K562 (cell line): ENCODE measurements around the gene MBD3L4. TPM values are rescaled to one million over a fixed set of nuclear protein-coding genes. Genes with fewer than 3 reads are reported as not detected.

Source experiments
- ADNP ChIP-seq: fragments of 200-800 bp; sonication (Bioruptor generic); IDR thresholded peaks from 2 replicates; pipeline ENCODE4 v1.6.1; 2016; ENCODE audit warnings: missing genetic modification characterization, missing compliant biosample characterization
- ASH1L ChIP-seq: fragments of 450-650 bp; IDR thresholded peaks from 2 replicates; pipeline ENCODE4 v1.6.1; 2018; ENCODE audit warnings: borderline replicate concordance, mild to moderate bottlenecking, low read depth; ENCODE audit not compliant: partially characterized antibody
- CBFA2T3 ChIP-seq: fragments of 450-650 bp; IDR thresholded peaks from 2 replicates; pipeline ENCODE4 v1.6.1; 2017
- EP300 ChIP-seq: IDR thresholded peaks from 2 replicates; pipeline ENCODE4 v1.6.1; 2012; ENCODE audit warnings: low read length, improper control_type of control experiment
- ETV1 ChIP-seq: fragments of 450-650 bp; conservative IDR thresholded peaks from 2 replicates; pipeline ENCODE4 v1.6.1; 2016; ENCODE audit warnings: missing genetic modification characterization, control low read depth, low read depth, missing compliant biosample characterization
- FOXP1 ChIP-seq: sonication (generic); formaldehyde crosslinking; IDR thresholded peaks from 2 replicates; pipeline ENCODE4 v1.8.0; 2022; ENCODE audit warnings: mild to moderate bottlenecking, missing genetic modification reagents
- HEY1 ChIP-seq: fragments of 250-450 bp; sonication (Bioruptor Pico); IDR thresholded peaks from 2 replicates; pipeline ENCODE4 v1.5.0; 2020; ENCODE audit warnings: mild to moderate bottlenecking, moderate library complexity, borderline replicate concordance
- HNRNPH1 ChIP-seq: fragments of 200-400 bp; formaldehyde crosslinking; optimal IDR thresholded peaks from 2 replicates; pipeline ENCODE3; 2017; ENCODE audit warnings: low read depth, mild to moderate bottlenecking, low read length, moderate library complexity
- MYC ChIP-seq, 2 experiments: fragments of 250-450 bp in 1 of 2; sonication (Bioruptor Pico) in 1 of 2; IDR thresholded peaks; 2 replicates each; pipeline versions ENCODE4 v1.5.1 to v1.6.1; 2012 to 2021; ENCODE audit warnings: low read depth in 2 of 2, borderline replicate concordance in 1 of 2, improper control_type of control experiment in 1 of 2, low read length in 1 of 2, mild to moderate bottlenecking in 1 of 2, moderate library complexity in 1 of 2
- ZNF778 ChIP-seq: fragments of 450-650 bp; formaldehyde crosslinking; IDR thresholded peaks from 2 replicates; pipeline ENCODE4 v1.4.0; 2020; ENCODE audit warnings: mild to moderate bottlenecking, moderate library complexity
- polyA plus RNA-seq, 8 experiments: library from polyadenylated mRNA; depleted of rRNA in 4 of 8; stranded (reverse) in 5 of 8; unstranded in 3 of 8; fragments of >200 nt; fragmentation: Nextera tagmentation in 2 of 8; fragmentation: Illumina TruSeq in 1 of 8; extraction: Ambion mirVana in 2 of 8; extraction: Trizol in 1 of 8; gene quantifications; 2 replicates each; pipeline versions ENCODE4 v1.2.1 to v1.2.3, GENCODE V29; 2011 to 2014; ENCODE audit warnings: inconsistent platforms in 1 of 8, missing spikeins in 1 of 8
- total RNA-seq, 7 experiments: library from RNA; depleted of rRNA in 6 of 7; stranded (reverse); fragments of >200 nt in 6 of 7; fragmentation: Illumina TruSeq in 2 of 7; extraction: Trizol in 2 of 7; gene quantifications; 2 replicates each; pipeline versions ENCODE4 v1.2.1 to v1.2.3, GENCODE V29; 2011 to 2021; ENCODE audit warnings: low replicate concordance in 1 of 7
- TF ChIP-seq, protein P1 (sequence below): fragments of 450-650 bp; formaldehyde crosslinking; IDR thresholded peaks from 2 replicates; pipeline ENCODE4 v1.4.0; 2020; ENCODE audit warnings: mild to moderate bottlenecking, moderate library complexity
- TF ChIP-seq, protein P2 (sequence below): fragments of 450-650 bp; IDR thresholded peaks from 2 replicates; pipeline ENCODE4 v1.6.1; 2016; ENCODE audit warnings: low read depth, mild to moderate bottlenecking, moderate library complexity
- TF ChIP-seq, protein P3 (sequence below): sonication (generic); formaldehyde crosslinking; IDR thresholded peaks from 2 replicates; pipeline ENCODE4 v1.5.0; 2020; ENCODE audit warnings: missing genetic modification reagents
- TF ChIP-seq, protein P4 (sequence below): fragments of 450-650 bp; IDR thresholded peaks from 2 replicates; pipeline ENCODE4 v1.6.1; 2017; ENCODE audit warnings: antibody characterized with exemption
- TF ChIP-seq, protein P5 (sequence below): IDR thresholded peaks from 2 replicates; pipeline ENCODE4 v1.6.1; 2012; ENCODE audit warnings: low read depth, low read length, improper control_type of control experiment, borderline replicate concordance
- TF ChIP-seq, protein P6 (sequence below): fragments of 450-650 bp; IDR thresholded peaks from 2 replicates; pipeline ENCODE4 v1.6.1; 2016; ENCODE audit warnings: missing biosample characterization, missing genetic modification characterization
- TF ChIP-seq, protein P7 (sequence below): IDR thresholded peaks from 2 replicates; pipeline ENCODE4 v1.6.1; 2016; ENCODE audit warnings: missing genetic modification characterization, missing compliant biosample characterization

The MBD3L4 gene
- total and polyA plus RNA-seq, 9 of the 15 experiments (the other 6 are each of a cell fraction or from before 2014, with no cell fraction given): not detected

DNA sequence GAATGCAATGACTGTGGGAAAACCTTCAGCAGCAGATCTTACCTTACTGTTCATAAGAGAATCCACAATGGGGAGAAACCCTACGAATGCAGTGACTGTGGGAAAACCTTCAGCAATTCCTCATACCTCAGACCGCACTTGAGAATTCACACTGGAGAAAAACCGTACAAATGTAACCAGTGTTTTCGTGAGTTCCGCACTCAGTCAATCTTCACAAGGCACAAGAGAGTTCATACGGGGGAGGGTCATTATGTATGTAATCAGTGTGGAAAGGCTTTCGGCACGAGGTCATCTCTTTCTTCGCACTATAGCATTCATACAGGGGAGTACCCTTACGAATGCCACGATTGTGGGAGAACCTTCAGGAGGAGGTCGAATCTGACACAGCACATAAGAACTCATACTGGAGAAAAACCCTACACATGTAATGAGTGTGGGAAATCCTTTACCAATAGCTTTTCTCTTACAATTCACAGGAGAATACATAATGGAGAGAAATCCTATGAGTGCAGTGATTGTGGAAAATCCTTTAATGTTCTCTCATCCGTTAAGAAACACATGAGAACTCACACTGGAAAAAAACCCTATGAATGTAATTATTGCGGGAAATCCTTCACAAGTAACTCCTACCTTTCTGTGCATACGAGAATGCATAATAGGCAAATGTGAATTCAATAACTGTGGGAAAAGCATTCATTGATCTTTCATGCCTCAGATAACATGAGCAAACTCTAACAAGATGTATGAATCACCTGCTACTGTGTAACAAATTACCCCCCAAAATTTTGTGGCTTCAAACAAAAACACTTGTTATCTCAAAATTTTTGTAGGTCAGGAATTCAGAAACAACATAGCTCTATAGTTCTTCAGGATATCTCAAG lies 43.3 kb upstream of the MBD3L4 start (continued):
- TF ChIP-seq, protein P1, sequence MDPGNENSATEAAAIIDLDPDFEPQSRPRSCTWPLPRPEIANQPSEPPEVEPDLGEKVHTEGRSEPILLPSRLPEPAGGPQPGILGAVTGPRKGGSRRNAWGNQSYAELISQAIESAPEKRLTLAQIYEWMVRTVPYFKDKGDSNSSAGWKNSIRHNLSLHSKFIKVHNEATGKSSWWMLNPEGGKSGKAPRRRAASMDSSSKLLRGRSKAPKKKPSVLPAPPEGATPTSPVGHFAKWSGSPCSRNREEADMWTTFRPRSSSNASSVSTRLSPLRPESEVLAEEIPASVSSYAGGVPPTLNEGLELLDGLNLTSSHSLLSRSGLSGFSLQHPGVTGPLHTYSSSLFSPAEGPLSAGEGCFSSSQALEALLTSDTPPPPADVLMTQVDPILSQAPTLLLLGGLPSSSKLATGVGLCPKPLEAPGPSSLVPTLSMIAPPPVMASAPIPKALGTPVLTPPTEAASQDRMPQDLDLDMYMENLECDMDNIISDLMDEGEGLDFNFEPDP (CRISPR knock-in tag): no peak
- TF ChIP-seq ADNP (tag) (no peak), HNRNPH1 (no peak), ETV1 (tag) (no peak), EP300 (no peak), ZNF778 (CRISPR knock-in tag) (no peak), HEY1 (CRISPR knock-in tag) (no peak), ASH1L (no peak), MYC (IDR thresholded peaks at IDR 0.05; ENCODE audit: low read depth, low read length) (no peak), MYC (CRISPR knock-in tag; IDR thresholded peaks at IDR 0.05; ENCODE audit: borderline replicate concordance, low read depth) (no peak), FOXP1 (CRISPR knock-in tag) (no peak), CBFA2T3 (no peak)
- TF ChIP-seq, protein P2, sequence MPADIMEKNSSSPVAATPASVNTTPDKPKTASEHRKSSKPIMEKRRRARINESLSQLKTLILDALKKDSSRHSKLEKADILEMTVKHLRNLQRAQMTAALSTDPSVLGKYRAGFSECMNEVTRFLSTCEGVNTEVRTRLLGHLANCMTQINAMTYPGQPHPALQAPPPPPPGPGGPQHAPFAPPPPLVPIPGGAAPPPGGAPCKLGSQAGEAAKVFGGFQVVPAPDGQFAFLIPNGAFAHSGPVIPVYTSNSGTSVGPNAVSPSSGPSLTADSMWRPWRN: no peak
- TF ChIP-seq, protein P3, sequence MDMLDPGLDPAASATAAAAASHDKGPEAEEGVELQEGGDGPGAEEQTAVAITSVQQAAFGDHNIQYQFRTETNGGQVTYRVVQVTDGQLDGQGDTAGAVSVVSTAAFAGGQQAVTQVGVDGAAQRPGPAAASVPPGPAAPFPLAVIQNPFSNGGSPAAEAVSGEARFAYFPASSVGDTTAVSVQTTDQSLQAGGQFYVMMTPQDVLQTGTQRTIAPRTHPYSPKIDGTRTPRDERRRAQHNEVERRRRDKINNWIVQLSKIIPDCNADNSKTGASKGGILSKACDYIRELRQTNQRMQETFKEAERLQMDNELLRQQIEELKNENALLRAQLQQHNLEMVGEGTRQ: no peak
- TF ChIP-seq, protein P4, sequence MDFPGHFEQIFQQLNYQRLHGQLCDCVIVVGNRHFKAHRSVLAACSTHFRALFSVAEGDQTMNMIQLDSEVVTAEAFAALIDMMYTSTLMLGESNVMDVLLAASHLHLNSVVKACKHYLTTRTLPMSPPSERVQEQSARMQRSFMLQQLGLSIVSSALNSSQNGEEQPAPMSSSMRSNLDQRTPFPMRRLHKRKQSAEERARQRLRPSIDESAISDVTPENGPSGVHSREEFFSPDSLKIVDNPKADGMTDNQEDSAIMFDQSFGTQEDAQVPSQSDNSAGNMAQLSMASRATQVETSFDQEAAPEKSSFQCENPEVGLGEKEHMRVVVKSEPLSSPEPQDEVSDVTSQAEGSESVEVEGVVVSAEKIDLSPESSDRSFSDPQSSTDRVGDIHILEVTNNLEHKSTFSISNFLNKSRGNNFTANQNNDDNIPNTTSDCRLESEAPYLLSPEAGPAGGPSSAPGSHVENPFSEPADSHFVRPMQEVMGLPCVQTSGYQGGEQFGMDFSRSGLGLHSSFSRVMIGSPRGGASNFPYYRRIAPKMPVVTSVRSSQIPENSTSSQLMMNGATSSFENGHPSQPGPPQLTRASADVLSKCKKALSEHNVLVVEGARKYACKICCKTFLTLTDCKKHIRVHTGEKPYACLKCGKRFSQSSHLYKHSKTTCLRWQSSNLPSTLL: no peak
- TF ChIP-seq, protein P5, sequence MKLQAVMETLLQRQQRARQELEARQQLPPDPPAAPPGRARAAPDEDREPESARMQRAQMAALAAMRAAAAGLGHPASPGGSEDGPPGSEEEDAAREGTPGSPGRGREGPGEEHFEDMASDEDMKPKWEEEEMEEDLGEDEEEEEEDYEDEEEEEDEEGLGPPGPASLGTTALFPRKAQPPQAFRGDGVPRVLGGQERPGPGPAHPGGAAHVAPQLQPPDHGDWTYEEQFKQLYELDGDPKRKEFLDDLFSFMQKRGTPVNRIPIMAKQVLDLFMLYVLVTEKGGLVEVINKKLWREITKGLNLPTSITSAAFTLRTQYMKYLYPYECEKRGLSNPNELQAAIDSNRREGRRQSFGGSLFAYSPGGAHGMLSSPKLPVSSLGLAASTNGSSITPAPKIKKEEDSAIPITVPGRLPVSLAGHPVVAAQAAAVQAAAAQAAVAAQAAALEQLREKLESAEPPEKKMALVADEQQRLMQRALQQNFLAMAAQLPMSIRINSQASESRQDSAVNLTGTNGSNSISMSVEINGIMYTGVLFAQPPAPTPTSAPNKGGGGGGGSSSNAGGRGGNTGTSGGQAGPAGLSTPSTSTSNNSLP: no peak
- TF ChIP-seq, protein P6, sequence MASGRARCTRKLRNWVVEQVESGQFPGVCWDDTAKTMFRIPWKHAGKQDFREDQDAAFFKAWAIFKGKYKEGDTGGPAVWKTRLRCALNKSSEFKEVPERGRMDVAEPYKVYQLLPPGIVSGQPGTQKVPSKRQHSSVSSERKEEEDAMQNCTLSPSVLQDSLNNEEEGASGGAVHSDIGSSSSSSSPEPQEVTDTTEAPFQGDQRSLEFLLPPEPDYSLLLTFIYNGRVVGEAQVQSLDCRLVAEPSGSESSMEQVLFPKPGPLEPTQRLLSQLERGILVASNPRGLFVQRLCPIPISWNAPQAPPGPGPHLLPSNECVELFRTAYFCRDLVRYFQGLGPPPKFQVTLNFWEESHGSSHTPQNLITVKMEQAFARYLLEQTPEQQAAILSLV (tag): no peak
- TF ChIP-seq, protein P7, sequence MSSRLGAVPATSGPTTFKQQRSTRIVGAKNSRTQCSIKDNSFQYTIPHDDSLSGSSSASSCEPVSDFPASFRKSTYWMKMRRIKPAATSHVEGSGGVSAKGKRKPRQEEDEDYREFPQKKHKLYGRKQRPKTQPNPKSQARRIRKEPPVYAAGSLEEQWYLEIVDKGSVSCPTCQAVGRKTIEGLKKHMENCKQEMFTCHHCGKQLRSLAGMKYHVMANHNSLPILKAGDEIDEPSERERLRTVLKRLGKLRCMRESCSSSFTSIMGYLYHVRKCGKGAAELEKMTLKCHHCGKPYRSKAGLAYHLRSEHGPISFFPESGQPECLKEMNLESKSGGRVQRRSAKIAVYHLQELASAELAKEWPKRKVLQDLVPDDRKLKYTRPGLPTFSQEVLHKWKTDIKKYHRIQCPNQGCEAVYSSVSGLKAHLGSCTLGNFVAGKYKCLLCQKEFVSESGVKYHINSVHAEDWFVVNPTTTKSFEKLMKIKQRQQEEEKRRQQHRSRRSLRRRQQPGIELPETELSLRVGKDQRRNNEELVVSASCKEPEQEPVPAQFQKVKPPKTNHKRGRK (tag): no peak
